ENCODE data around the gene IL36G.

The IL36G gene

GRCh38 chr2:112972423-112973086 is 5.3 kb upstream of the IL36G start:
- no peak for DNase-seq (ENCODE audit: low read depth)

DNA sequence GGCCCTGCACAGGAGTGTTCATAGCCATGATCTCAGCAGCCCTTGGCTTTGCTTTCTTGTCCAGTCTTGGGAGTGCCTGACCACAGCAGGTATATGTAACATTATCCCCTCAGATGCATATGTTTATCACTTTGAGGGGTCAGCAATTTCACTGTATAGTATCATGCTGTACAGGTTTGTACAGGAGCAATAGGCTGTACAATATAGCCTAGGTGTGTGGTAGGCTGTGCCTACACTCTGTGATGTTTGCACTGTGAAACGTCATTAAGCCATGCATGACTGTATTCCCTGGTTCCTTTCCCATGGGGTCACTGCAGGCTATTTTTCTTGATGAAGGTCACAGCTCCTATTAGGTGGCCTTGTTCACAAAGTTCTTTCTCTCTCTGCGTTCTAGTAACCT is 4.7 kb upstream of the IL36G start:
- no peak for DNase-seq (ENCODE audit: low read depth)

DNA sequence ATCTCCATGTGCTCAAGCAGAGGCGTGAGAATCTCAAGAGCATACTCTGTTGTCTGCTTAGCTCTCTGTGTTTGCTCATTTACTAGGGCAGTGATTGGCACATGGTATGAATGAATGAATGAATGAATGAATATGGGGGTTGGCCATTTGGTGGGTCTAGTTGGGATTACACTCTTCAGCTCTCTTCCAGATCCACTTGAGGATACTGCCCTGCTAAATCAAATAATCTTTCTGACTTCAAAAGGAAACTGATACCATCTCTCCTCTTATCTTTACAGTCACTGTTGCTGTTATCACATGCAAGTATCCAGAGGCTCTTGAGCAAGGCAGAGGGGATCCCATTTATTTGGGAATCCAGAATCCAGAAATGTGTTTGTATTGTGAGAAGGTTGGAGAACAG is 1.9 kb downstream of the IL36G start:
- no peak for DNase-seq (ENCODE audit: low read depth)

- no peak for DNase-seq (ENCODE audit: low read depth)
Observed at GRCh38 chr2:112980537-112980936, 2.7 kb downstream of the IL36G start.

- no peak for DNase-seq (ENCODE audit: low read depth)
Observed at GRCh38 chr2:112985090-112985489, 7.3 kb downstream of the IL36G start.

DNA sequence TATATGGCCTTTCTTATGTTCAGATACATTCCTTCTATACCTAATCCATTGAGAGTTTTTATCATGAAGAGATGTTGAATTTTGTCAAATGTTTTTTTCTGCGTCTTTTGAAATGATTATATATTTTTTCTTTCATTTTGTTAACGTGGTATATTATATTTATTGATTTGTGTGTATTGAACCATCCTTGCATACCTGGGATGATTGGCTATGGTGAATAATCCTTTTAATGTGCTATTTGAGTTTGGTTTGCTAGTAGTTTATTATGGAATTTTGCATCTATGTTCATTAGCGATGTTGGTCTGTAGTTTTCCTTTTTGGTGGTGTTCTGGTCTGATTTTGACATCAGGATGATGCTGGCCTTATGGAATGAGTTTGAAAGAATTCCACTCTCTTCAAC is 11.8 kb downstream of the IL36G start:
- DNase-seq (ENCODE audit: low read depth) = no peak

DNA sequence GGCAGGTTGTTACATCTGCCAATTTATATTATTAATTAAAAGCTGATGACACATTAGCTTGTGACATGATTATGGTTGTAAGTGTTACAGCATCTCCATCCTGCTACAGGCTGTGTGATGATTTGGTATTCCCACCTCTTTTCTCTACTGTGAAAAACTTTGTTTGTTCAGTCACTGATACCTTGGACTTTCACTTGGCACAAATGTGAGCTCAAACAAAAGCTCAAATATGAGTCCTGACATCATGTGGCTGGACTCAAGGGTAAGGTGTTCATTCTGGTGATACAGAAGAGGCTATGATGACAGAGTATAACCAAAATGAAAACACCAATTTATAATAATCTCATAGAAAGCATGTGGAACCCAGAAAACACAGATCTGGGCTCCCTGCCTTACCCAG is 16.0 kb downstream of the IL36G start:
- DNase-seq (ENCODE audit: low read depth) = no peak

DNA sequence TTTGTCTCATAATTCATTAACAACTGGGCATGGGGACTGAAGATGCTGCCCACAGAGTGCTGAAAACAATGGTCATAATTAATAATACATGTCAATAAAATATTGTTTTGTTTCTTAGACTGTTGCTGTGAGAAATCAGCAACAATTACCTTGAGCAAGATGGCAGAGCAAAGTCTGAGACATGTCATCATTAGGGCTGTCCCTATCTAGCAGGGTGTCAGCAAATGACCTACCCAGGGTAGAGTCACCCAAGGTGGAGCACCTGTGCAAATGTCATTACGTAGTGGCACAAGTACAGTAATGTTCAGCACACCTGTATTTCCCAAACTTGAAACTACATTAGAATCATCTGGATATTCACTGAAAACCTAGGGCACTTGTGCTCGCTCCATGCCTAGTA is 16.8 kb downstream of the IL36G start:
- no peak for DNase-seq (ENCODE audit: low read depth)

DNA sequence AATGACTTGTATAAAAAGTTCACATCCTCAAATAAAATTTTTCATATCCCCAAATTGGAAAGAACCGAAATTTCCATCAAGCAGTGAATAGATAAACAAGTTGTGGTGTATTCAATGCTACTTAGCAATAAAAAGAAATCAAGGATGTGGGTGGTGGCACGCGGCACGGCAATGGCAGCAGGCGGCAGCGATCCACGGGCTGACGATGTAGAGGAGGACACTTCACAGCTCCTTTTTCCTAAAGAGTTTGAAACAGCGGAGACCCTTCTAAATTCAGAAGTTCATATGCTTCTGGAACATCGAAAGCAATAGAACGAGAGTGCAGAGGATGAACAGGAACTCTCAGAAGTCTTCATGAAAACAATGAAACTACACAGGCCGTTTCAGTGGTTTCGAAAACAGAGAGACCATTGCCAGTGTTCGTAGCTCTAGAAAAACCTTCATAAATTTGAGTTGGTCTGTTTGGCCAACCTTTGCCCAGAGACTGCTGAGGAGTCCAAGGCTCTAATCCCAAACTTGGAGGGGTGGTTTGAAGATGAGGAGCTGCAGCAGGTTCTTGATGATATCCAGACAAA is 17.6 kb downstream of the IL36G start:
- DNase-seq (ENCODE audit: low read depth) = no peak

GRCh38 chr2:112996635-112997034 is 18.8 kb downstream of the IL36G start:
- DNase-seq (ENCODE audit: low read depth) = no peak

GRCh38 chr2:112997151-112997550 is 19.3 kb downstream of the IL36G start:
- no peak for DNase-seq (ENCODE audit: low read depth)

DNA sequence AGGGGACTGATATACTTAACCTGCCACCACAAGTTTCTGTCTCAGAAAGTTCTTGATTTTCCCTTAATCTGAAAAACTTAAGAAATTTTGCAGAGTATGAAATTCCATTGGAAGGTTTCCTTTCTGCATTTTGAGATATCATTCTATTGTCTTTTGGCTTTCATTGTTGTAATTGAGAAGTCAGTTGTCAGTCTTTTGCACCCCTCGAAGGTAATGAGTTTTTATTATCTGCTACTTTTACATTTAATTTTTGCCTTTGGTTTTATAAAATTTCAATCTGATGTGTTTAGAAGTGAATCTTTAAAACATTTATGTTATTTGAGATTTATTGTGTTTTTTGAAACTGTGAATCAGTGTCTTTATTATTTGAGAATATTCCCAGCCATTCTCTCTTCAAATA is 22.6 kb downstream of the IL36G start:
- no peak for DNase-seq (ENCODE audit: low read depth)

- DNase-seq (ENCODE audit: low read depth) = no peak
Observed at GRCh38 chr2:113002677-113003076, 24.9 kb downstream of the IL36G start.

DNA sequence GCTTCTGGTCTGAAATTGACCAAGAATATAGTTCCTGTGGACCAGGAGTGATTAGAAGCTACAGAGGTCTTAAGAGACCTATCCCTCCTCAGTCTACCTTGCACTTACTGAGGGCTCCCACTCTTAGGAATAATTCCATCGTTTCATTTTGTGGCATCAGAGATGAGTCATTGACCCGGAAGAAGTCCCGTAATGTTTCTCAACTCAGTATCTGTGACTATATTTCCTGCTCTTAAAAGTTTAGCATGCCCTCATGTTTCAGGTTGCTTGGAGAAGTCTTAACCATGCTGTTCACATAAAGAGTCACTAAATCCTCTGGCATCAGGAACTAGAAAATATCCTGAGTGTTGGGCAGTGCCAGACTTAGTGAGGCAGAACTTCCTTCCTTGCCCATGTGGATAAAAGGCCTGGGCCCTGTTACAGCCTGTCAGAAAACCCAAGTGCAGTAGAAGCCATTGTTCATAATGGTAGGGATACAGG is 27.3 kb downstream of the IL36G start, which contains the start of gene IL36A:
TSS of gene IL36A (plus strand) at position 430 of the 480 bp plus-strand sequence. CDS start 413 bp downstream, outside the sequence.
- DNase-seq (ENCODE audit: low read depth) = no peak

DNA sequence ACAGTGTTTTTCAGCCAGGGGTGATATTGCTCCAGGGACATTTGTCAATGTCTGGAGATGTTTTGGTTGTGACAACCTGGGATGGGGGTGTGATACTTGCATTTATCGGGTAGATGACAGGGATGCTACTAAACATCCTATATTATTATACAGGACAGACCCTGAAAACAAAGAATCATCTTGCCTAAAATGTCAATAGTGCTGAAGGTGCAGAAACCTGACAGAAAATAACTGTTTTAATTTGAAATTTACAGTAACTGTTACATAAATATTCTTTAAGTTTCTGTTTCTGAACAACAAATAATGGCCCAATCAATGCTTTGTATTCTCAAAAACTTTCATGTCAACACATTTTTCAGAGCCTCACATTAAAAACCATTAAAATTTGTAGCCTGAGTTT is 29.4 kb downstream of the IL36G start:
- DNase-seq (ENCODE audit: low read depth) = no peak

DNA sequence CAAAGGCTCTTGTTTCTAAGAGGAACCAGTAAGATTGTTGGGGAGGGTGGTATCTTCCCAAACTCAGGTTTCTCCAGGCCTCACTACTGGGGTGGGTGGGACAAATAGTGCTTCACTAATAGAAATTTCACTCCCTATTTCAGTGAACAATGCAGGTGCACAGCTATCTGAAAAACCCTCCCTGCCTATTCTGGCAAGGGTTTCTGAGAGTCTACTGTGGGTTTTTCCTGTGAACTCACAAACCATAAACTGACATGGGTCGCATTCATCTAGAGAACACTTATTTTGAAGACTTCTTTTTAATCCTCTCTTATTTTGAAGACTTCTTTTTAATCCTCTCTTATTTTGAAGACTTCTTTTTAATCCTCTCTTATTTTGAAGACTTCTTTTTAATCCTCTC is 31.8 kb downstream of the IL36G start:
- no peak for DNase-seq (ENCODE audit: low read depth)

DNA sequence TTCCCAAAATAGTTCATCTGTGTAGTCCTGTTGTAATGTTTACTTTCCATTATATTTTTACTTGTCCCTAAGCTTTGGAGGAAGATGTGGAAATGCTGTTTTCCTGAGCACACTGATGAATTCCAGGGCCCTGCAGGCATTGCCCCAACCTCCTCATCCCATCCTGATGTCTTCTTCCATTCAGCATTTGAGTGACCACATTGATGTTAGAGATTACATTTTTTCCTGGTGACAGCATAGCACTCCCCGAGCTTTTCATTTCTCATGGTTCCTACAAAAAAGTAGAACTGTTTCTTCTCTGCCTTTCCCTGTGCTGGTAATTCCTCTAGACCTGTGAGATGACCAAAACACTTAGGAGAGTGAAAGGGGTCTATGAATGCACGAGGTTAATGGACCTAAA is 32.3 kb downstream of the IL36G start:
- DNase-seq (ENCODE audit: low read depth) = no peak

DNA sequence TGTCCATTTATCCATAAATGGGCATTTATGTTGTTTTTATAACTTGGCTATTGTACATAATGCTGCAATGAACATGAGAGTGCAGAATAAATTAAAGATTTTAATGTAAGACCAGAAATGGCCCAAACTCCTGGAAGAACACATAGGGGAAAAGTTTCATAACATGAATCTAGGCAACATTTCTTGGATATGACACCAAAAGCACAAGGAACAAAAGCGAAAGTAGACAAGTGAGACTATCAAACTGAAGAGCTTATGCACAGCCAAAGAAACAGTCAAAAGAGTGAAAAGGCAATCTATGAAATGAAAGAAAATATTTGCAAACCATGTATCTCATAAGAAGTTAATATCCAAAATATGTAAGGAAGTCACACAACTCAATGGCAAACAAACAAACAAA is 33.3 kb downstream of the IL36G start:
- no peak for DNase-seq (ENCODE audit: low read depth)

DNA sequence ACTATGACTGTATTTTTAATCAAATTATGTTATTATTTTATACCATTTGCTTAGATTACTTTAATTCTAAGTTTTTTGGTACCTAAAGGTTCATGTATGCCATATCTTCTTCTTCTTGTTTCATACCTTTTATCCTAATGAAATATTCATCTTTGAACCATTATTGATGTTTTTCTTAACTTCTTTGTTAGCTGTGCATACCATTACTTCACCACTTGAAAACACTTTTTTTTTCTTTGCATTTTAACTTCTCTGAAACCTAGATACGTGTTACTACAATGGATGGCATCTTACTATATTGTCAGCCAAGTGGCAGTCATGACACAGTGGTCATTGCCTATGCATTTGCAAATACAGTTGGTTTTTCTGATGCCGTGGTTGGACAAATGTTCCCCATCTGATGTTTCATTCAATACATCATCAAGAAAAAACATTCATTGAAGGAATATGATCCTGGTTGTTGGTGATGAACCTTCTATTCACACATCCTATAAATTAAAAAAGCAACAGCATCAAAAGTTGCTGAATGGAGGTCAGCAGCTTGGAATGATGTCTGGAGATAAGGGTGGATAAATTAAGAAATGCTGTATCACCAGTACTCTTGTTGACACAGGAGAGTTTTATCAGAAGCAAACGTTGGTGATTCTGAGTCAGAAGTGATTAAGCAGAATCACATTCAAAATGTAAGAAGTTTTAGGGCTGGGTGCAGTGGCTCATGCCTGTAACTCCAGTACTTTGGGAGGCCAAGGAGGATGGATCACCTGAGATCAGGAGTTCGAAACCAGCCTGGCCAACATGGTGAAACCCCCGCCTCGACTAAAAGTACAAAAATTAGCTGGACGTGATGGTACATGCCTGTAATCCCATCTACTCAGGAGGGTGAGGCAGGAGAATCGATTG is 34.9 kb downstream of the IL36G start:
- peak; percentile 37 for DNase-seq (ENCODE audit: low read depth)

GRCh38 chr2:113013336-113013661 is 35.5 kb downstream of the IL36G start:
- no peak for DNase-seq (ENCODE audit: low read depth)

GRCh38 chr2:113014067-113014466 is 36.3 kb downstream of the IL36G start:
- DNase-seq (ENCODE audit: low read depth) = no peak

GRCh38 chr2:113015042-113015441 is 37.2 kb downstream of the IL36G start:
- DNase-seq (ENCODE audit: low read depth) = no peak

DNA sequence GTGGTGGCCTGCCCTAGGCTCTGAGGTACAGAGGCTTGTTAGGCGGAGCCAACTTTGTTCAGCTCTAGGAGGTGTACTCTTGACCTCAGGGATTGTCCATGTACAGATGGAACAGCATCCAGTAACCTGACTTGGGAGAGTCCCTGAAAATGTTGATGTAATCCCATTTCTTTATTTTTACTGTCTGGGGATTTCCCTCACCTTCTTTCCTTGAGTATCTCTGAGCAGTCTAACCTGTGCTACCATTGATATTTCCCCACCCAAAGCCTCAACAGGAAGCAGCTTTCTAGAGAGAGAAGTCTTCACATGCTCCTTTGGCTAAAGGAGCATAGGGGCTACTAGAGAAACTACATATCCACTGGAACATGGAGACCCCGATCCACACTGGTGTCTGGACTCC is 37.8 kb downstream of the IL36G start:
- DNase-seq (ENCODE audit: low read depth) = no peak

Measured in non-pigmented ciliary epithelial cell (primary cell).